Fibroblast of lung (primary cell): ENCODE measurements around the gene FCHO2.

ENCODE experiments used
- EZH2 ChIP-seq: IDR thresholded peaks from 2 replicates; pipeline ENCODE4 v1.5.1; 2012; ENCODE audit warnings: low read length, control low read depth, mild to moderate bottlenecking; ENCODE audit errors: missing control alignments
- TF ChIP-seq, protein P1 (sequence below), 2 donors: IDR thresholded peaks in 1 of 2; conservative IDR thresholded peaks in 1 of 2; 1 replicate in 1 of 2; 2 replicates in 1 of 2; pipeline ENCODE4 v1.5.1; 2011 to 2012; ENCODE audit warnings: low read length in 2 of 2, control low read depth in 1 of 2, inconsistent platforms in 1 of 2, low read depth in 1 of 2, mild to moderate bottlenecking in 1 of 2

DNA sequence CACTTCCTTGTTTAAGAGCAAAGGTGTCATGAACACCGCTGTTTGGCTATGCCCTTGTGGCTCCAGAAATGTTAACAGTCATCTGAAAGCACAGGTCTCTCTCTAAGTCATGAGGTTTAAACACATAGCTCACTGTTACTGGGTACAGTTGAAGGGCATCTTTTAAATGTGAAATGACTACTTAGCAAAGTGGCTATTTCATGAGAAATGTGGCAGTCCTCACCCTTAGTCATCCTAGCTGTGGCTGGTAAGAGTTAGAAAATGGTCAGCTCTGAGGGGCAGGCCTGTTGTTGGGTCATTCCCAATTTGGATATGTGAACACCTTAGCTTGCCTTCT, 140.4 kb downstream of the FCHO2 start:
- no peak for TF ChIP-seq EZH2
- TF ChIP-seq, protein P1, sequence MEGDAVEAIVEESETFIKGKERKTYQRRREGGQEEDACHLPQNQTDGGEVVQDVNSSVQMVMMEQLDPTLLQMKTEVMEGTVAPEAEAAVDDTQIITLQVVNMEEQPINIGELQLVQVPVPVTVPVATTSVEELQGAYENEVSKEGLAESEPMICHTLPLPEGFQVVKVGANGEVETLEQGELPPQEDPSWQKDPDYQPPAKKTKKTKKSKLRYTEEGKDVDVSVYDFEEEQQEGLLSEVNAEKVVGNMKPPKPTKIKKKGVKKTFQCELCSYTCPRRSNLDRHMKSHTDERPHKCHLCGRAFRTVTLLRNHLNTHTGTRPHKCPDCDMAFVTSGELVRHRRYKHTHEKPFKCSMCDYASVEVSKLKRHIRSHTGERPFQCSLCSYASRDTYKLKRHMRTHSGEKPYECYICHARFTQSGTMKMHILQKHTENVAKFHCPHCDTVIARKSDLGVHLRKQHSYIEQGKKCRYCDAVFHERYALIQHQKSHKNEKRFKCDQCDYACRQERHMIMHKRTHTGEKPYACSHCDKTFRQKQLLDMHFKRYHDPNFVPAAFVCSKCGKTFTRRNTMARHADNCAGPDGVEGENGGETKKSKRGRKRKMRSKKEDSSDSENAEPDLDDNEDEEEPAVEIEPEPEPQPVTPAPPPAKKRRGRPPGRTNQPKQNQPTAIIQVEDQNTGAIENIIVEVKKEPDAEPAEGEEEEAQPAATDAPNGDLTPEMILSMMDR (conservative IDR thresholded peaks at IDR 0.05 in 1 of 2, IDR thresholded peaks at IDR 0.05 in 1 of 2; ENCODE audit: low read depth in 1 of 2, low read length in 2 of 2): no peak
